GM18861 (cell line): ENCODE results near the gene EIF3B.
"Not testable (repeated sequence)": the region's sequence is repeated elsewhere in the genome, so short reads cannot be mapped to it uniquely, and the experiment has no call there.

ENCODE experiments used
- ATAC-seq: cut with Tn5 transposase; IDR thresholded peaks from one replicate; pipeline ENCODE4 v1.9.1; 2021; ENCODE audit not compliant: unreplicated experiment

Gene EIF3B

GRCh38 chr7:2376351-2377154 is 21.9 kb downstream of the EIF3B start:
- no peak for ATAC-seq

GRCh38 chr7:2377492-2377891 is 22.9 kb downstream of the EIF3B start:
- ATAC-seq, result not testable (repeated sequence)

GRCh38 chr7:2378125-2378524 is 23.5 kb downstream of the EIF3B start:
- ATAC-seq, result not testable (repeated sequence)

GRCh38 chr7:2379161-2379560 is 24.5 kb downstream of the EIF3B start:
- ATAC-seq, result no peak

GRCh38 chr7:2379821-2380450 is 25.3 kb downstream of the EIF3B start:
- ATAC-seq, result no peak

- ATAC-seq, result no peak
Measured at GRCh38 chr7:2380461-2380860, 25.8 kb downstream of the EIF3B start.

- ATAC-seq, result no peak
Measured at GRCh38 chr7:2381227-2381626, 26.6 kb downstream of the EIF3B start.

GRCh38 chr7:2381881-2382509 is 27.4 kb downstream of the EIF3B start:
- ATAC-seq, result no peak

GRCh38 chr7:2383543-2384274 is 29.1 kb downstream of the EIF3B start:
- ATAC-seq, result no peak

GRCh38 chr7:2384354-2385243 is 30.0 kb downstream of the EIF3B start:
- no peak for ATAC-seq

GRCh38 chr7:2386122-2386521 is 31.5 kb downstream of the EIF3B start:
- not testable (repeated sequence) for ATAC-seq

GRCh38 chr7:2386964-2387669 is 32.5 kb downstream of the EIF3B start:
- ATAC-seq, result no peak

GRCh38 chr7:2387897-2388636 is 33.4 kb downstream of the EIF3B start:
- ATAC-seq, result no peak

GRCh38 chr7:2388637-2388954 is 34.0 kb downstream of the EIF3B start:
- no peak for ATAC-seq

- ATAC-seq, result not testable (repeated sequence)
Measured at GRCh38 chr7:2390020-2390816, 35.6 kb downstream of the EIF3B start.

- no peak for ATAC-seq
Measured at GRCh38 chr7:2393706-2394105, 39.1 kb downstream of the EIF3B start.

GRCh38 chr7:2394566-2395082 is 40.0 kb downstream of the EIF3B start:
- ATAC-seq, result no peak

- no peak for ATAC-seq
Measured at GRCh38 chr7:2398506-2398905, 43.9 kb downstream of the EIF3B start.
